Measurements from ENCODE around the gene NR2F2. TPM values are rescaled to one million over a fixed set of nuclear protein-coding genes. Genes with fewer than 3 reads are reported as not detected.

The NR2F2 gene
- total RNA-seq (10 to 100 TPM; 41.9 to 73.5 TPM), polyA plus RNA-seq (10 to 100 TPM; 15.0 to 28.9 TPM)
- long read RNA-seq, donor 1, full-length matches to known transcripts: 38 of 69 reads
- long read RNA-seq, donor 1, partial matches to known transcripts: 31 of 69 reads
- long read RNA-seq, donor 1, other reads (novel, unspliced or antisense): 0 of 69 reads
- long read RNA-seq, donor 2, full-length matches to known transcripts: 17 of 35 reads
- long read RNA-seq, donor 2, partial matches to known transcripts: 18 of 35 reads
- long read RNA-seq, donor 2, other reads (novel, unspliced or antisense): 0 of 35 reads
- long read RNA-seq, donor 3, full-length matches to known transcripts: 22 of 46 reads
- long read RNA-seq, donor 3, partial matches to known transcripts: 24 of 46 reads
- long read RNA-seq, donor 3, other reads (novel, unspliced or antisense): 0 of 46 reads
- long read RNA-seq, donor 4, full-length matches to known transcripts: 6 of 25 reads
- long read RNA-seq, donor 4, partial matches to known transcripts: 19 of 25 reads
- long read RNA-seq, donor 4, other reads (novel, unspliced or antisense): 0 of 25 reads
- long read RNA-seq, donor 5, full-length matches to known transcripts: 48 of 89 reads
- long read RNA-seq, donor 5, partial matches to known transcripts: 41 of 89 reads
- long read RNA-seq, donor 5, other reads (novel, unspliced or antisense): 0 of 89 reads

DNA sequence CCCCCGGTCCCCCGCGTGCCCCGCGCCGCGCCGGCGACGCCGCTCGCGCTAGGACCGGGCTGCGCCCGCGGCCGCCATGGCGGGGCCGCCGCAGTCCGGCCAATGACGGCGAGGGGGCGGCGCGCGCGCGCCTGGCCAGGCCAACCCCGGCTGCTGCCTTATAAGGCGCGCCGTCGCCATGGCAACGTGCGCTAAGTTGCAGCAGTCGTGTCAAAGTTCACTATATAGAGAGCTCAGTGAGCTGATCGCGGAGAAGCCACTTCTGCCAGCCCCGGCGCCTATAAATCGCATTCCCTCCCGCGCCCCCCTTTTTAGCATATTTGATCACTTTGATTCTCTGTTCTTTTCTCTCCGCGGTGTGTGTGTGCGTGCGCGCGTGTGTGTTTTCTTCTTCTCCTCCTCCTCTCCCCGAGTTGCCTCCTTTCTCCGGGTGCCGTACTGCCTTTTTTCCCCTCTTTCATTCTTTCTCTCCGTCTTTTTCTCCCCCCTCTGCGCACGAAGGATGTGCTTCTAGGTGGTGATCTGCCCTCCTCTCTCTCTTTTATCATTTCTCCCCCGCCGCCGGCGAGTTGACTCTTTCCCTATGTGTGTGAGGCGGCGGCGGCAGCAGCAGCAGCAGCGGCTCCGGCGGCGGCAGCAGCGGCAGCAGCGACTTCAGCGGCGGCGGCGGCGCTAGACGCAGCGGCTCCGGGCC, at the start of gene NR2F2:
TSS of gene NR2F2 (plus strand) at position 251 of the 694 bp plus-strand sequence. CDS start 1,406 bp downstream, outside the sequence.
- TF ChIP-seq, protein P1, sequence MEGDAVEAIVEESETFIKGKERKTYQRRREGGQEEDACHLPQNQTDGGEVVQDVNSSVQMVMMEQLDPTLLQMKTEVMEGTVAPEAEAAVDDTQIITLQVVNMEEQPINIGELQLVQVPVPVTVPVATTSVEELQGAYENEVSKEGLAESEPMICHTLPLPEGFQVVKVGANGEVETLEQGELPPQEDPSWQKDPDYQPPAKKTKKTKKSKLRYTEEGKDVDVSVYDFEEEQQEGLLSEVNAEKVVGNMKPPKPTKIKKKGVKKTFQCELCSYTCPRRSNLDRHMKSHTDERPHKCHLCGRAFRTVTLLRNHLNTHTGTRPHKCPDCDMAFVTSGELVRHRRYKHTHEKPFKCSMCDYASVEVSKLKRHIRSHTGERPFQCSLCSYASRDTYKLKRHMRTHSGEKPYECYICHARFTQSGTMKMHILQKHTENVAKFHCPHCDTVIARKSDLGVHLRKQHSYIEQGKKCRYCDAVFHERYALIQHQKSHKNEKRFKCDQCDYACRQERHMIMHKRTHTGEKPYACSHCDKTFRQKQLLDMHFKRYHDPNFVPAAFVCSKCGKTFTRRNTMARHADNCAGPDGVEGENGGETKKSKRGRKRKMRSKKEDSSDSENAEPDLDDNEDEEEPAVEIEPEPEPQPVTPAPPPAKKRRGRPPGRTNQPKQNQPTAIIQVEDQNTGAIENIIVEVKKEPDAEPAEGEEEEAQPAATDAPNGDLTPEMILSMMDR (IDR thresholded peaks at IDR 0.05; ENCODE audit: control extremely low read depth, extremely low read depth): no peak
- no peaks in the 10 kb centered on the region for H3K27me3 ChIP-seq (ENCODE audit: control insufficient read depth in 3 of 3, insufficient read depth in 3 of 3, low read length in 2 of 3)
- peaks cover 0 to 5% (median 0%) of the 10 kb centered on the region in 4 donors for H3K9me3 ChIP-seq (ENCODE audit: control insufficient read depth in 4 of 4, insufficient read depth in 3 of 4, low read length in 3 of 4)
- H3K4me3 ChIP-seq: peak within 1 kb of the TSS; percentile 70
- peak; percentile 82 for ATAC-seq (ENCODE audit: insufficient read depth, low FRiP score)
- H3K36me3 ChIP-seq (ENCODE audit: control insufficient read depth in 4 of 4, insufficient read depth in 4 of 4, low read length in 4 of 4): peaks cover 0 to 40% (median 11%) of the 10 kb centered on the region in 4 donors
- DNase-seq: peak; percentile 98 to 100 (median 99)
- 0 to 1% methylated on average over 53 to 78 of the region's 78 CpGs for WGBS, 2 donors
- peak within 1 kb of the TSS; percentile 91 to 94 for H3K27ac ChIP-seq (ENCODE audit: low read depth in 1 of 2, low read length in 1 of 2)
- peaks cover 0 to 21% (median 7%) of the 10 kb centered on the region in 5 donors for H3K4me1 ChIP-seq (ENCODE audit: control insufficient read depth in 5 of 5, insufficient read depth in 5 of 5, low read length in 5 of 5)
- peak within 1 kb of the TSS; percentile 90 to 97 for H3K9ac ChIP-seq (ENCODE audit: insufficient read depth in 1 of 2, low read length in 2 of 2)

DNA sequence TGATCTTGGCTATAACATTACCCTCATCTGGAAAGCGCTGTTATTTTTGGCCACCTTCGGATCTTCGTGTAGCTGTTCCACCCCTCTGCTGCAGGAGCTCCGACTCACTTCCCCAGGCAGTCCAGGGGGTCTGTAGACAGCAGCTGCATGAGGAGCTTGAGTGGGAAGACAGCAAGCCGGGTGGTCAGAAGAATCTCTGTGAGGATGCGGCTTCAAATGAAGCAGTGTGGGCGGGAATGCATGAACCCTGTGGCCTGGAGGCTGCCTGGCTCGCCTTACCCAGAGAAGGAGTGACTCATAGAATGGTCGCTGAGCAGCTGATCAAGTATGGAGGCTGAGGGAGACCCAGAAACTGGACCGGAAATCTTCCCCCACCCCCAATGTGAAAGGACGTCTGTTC, 45.2 kb upstream of the NR2F2 start:
- H3K9ac ChIP-seq (ENCODE audit: insufficient read depth in 1 of 2, low read length in 2 of 2): no peak overlapping the region
- H3K27ac ChIP-seq (ENCODE audit: low read depth in 1 of 2, low read length in 1 of 2): no peak overlapping the region
- H3K4me1 ChIP-seq (ENCODE audit: control insufficient read depth in 5 of 5, insufficient read depth in 5 of 5, low read length in 5 of 5): peaks cover 0 to 2% (median 0%) of the 10 kb centered on the region in 5 donors
- DNase-seq (no peak), ATAC-seq (ENCODE audit: insufficient read depth, low FRiP score) (no peak)
- TF ChIP-seq, protein P1 (IDR thresholded peaks at IDR 0.05; ENCODE audit: control extremely low read depth, extremely low read depth): no peak
- no peaks in the 10 kb centered on the region for H3K27me3 ChIP-seq (ENCODE audit: control insufficient read depth in 3 of 3, insufficient read depth in 3 of 3, low read length in 2 of 3)
- WGBS, 2 donors: 74 to 76% methylated on average over 11 of the region's 11 CpGs
- H3K36me3 ChIP-seq (ENCODE audit: control insufficient read depth in 4 of 4, insufficient read depth in 4 of 4, low read length in 4 of 4): peaks cover 0 to 40% (median 14%) of the 10 kb centered on the region in 4 donors
- H3K4me3 ChIP-seq: no peak overlapping the region
- peaks cover 0 to 4% (median 0%) of the 10 kb centered on the region in 4 donors for H3K9me3 ChIP-seq (ENCODE audit: control insufficient read depth in 4 of 4, insufficient read depth in 3 of 4, low read length in 3 of 4)

DNA sequence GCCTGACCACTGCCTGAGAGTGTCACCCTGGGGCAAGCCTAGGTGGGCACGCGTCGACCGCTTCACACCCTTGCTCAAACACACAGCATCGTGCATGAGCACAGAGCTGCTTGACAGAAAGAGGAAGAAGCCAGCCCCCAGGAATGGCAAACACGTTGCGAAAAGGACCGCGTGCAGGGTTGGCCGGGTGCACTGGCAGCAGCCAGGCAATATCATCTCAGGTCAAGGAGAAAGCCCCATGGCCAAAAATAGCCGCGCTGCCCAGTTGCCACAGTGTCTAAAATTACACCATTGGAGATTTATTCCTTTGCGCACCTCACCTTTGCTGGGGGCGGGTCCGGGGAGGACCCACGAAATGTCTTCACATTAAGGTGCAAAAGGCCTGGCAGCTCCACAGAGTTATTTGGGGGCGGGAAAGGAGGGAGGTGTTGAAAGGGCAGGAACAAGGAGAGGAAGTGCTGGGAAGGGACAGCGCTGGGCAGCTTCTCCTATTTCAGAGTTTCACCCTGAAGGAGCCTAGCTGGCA, 44.7 kb upstream of the NR2F2 start:
- no peaks in the 10 kb centered on the region for H3K27me3 ChIP-seq (ENCODE audit: control insufficient read depth in 3 of 3, insufficient read depth in 3 of 3, low read length in 2 of 3)
- H3K36me3 ChIP-seq (ENCODE audit: control insufficient read depth in 4 of 4, insufficient read depth in 4 of 4, low read length in 4 of 4): peaks cover 0 to 44% (median 14%) of the 10 kb centered on the region in 4 donors
- H3K27ac ChIP-seq (ENCODE audit: low read depth in 1 of 2, low read length in 1 of 2): no peak overlapping the region
- TF ChIP-seq, protein P1 (IDR thresholded peaks at IDR 0.05; ENCODE audit: control extremely low read depth, extremely low read depth): no peak
- H3K9me3 ChIP-seq (ENCODE audit: control insufficient read depth in 4 of 4, insufficient read depth in 3 of 4, low read length in 3 of 4): peaks cover 0 to 4% (median 0%) of the 10 kb centered on the region in 4 donors
- peaks cover 0 to 2% (median 0%) of the 10 kb centered on the region in 5 donors for H3K4me1 ChIP-seq (ENCODE audit: control insufficient read depth in 5 of 5, insufficient read depth in 5 of 5, low read length in 5 of 5)
- DNase-seq: no peak
- H3K4me3 ChIP-seq: no peak overlapping the region
- no peak for ATAC-seq (ENCODE audit: insufficient read depth, low FRiP score)
- H3K9ac ChIP-seq (ENCODE audit: insufficient read depth in 1 of 2, low read length in 2 of 2): no peak overlapping the region
- 67 to 78% methylated on average over 18 of the region's 18 CpGs for WGBS, 2 donors
